SK-N-SH (cell line): ENCODE data around the gene ANO3. TPM values are rescaled to one million over a fixed set of nuclear protein-coding genes. Genes with fewer than 3 reads are reported as not detected.

Experiments
- CTCF ChIA-PET: fragments of 300-600, 350-600 bp; formaldehyde crosslinking; extraction: SDS; loops from one replicate; lab custom pipeline; 2021; lab: Yijun Ruan, JAX
- POLR2A ChIA-PET: fragments of 350-600 bp; sonication (Branson Sonifier 250); formaldehyde crosslinking; extraction: SDS; loops from one replicate; lab custom pipeline; 2020; ENCODE audit warnings: antibody characterized with exemption, inconsistent platforms; lab: Yijun Ruan, JAX
- DNase-seq: peaks from one replicate; pipeline ENCODE4 v3.0.0; 2012
- H2AFZ ChIP-seq: fragments of 200-600 bp; sonication (generic); 2 replicates; pipeline ENCODE4 v1.8.1; 2016; ENCODE audit warnings: antibody characterized with exemption, mild to moderate bottlenecking, low read depth
- H3F3A ChIP-seq: fragments of 200-600 bp; sonication (generic); replicated peaks from 2 replicates; pipeline ENCODE3; 2016; ENCODE audit warnings: antibody characterized with exemption, mild to moderate bottlenecking; ENCODE audit not compliant: insufficient read depth
- H3K27ac ChIP-seq, 2 experiments: fragments of 200-500 bp in 1 of 2; fragments of 200-600 bp in 1 of 2; sonication (Bioruptor generic) in 1 of 2; sonication (generic), shearing (Covaris generic) in 1 of 2; 2 replicates each; pipeline versions ENCODE4 v1.5.1 to v1.6.1; 2014 to 2016; ENCODE audit warnings: low read depth in 2 of 2, inconsistent platforms in 1 of 2, low read length in 1 of 2, mild to moderate bottlenecking in 1 of 2, mixed read lengths in 1 of 2
- H3K27me3 ChIP-seq: fragments of 200-600 bp; sonication (generic), shearing (Covaris generic); 2 replicates; pipeline ENCODE4 v1.6.1; 2016; ENCODE audit warnings: mixed run types; ENCODE audit not compliant: insufficient read depth
- H3K36me3 ChIP-seq, 2 experiments: fragments of 200-500 bp in 1 of 2; fragments of 200-600 bp in 1 of 2; sonication (Bioruptor generic) in 1 of 2; sonication (generic) in 1 of 2; replicated peaks in 1 of 2; 2 replicates each; pipeline versions ENCODE3 to v1.5.1; 2014 to 2016; ENCODE audit warnings: low read length in 1 of 2, mild to moderate bottlenecking in 1 of 2; ENCODE audit not compliant: insufficient read depth in 2 of 2, control insufficient read depth in 1 of 2
- H3K4me1 ChIP-seq, 2 experiments: fragments of 200-500 bp in 1 of 2; fragments of 200-600 bp in 1 of 2; sonication (Bioruptor generic) in 1 of 2; sonication (generic), shearing (Covaris generic) in 1 of 2; 2 replicates each; pipeline versions ENCODE4 v1.5.1 to v1.6.1; 2014 to 2016; ENCODE audit warnings: low read depth in 1 of 2, low read length in 1 of 2, mixed run types in 1 of 2; ENCODE audit not compliant: insufficient read depth in 2 of 2, control insufficient read depth in 1 of 2
- H3K4me2 ChIP-seq: fragments of 200-600 bp; sonication (generic), shearing (Covaris generic); 2 replicates; pipeline ENCODE4 v1.6.1; 2017; ENCODE audit warnings: mixed run types
- H3K4me3 ChIP-seq, 2 experiments: fragments of 200-500 bp in 1 of 2; fragments of 200-600 bp in 1 of 2; sonication (Bioruptor generic) in 1 of 2; sonication (generic), shearing (Covaris generic) in 1 of 2; 2 replicates each; pipeline versions ENCODE4 v1.5.1 to v1.8.1; 2014 to 2016; ENCODE audit warnings: low read depth in 2 of 2, inconsistent platforms in 1 of 2, low read length in 1 of 2, mild to moderate bottlenecking in 1 of 2, mixed read lengths in 1 of 2, moderate library complexity in 1 of 2
- H3K79me2 ChIP-seq: fragments of 200-600 bp; sonication (generic); 2 replicates; pipeline ENCODE4 v1.8.1; 2017; ENCODE audit warnings: mild to moderate bottlenecking; ENCODE audit not compliant: insufficient read depth
- H3K9ac ChIP-seq: fragments of 200-600 bp; sonication (generic); 2 replicates; pipeline ENCODE4 v1.6.1; 2017; ENCODE audit warnings: mixed run types
- H3K9me2 ChIP-seq: fragments of 200-600 bp; sonication (generic); 2 replicates; pipeline ENCODE4 v1.6.1; 2017; ENCODE audit warnings: mixed run types
- H3K9me3 ChIP-seq: fragments of 200-600 bp; sonication (generic); 2 replicates; pipeline ENCODE4 v1.6.1; 2017; ENCODE audit warnings: mixed run types, mild to moderate bottlenecking, moderate library complexity
- H4K20me1 ChIP-seq: fragments of 200-600 bp; sonication (generic); 2 replicates; pipeline ENCODE4 v1.6.1; 2017; ENCODE audit warnings: mild to moderate bottlenecking, mixed run types; ENCODE audit not compliant: insufficient read depth
- CHD2 ChIP-seq: fragments of 150-350 bp; IDR thresholded peaks from 2 replicates; pipeline ENCODE4 v1.6.1; 2018; ENCODE audit warnings: low read length; ENCODE audit not compliant: partially characterized antibody
- CTCF ChIP-seq: fragments of 200-600 bp; sonication (generic); IDR thresholded peaks from 2 replicates; pipeline ENCODE4 v1.6.1; 2017; ENCODE audit warnings: antibody characterized with exemption, mild to moderate bottlenecking, moderate library complexity
- EP300 ChIP-seq, 2 experiments: IDR thresholded peaks; 2 replicates each; pipeline versions ENCODE4 v1.4.0 to v1.6.1; 2012; ENCODE audit warnings: borderline replicate concordance in 1 of 2, low read depth in 1 of 2, low read length in 1 of 2
- EZH2phosphoT487 ChIP-seq: fragments of 200-600 bp; sonication (generic); IDR thresholded peaks from 2 replicates; pipeline ENCODE4 v1.6.1; 2017; ENCODE audit warnings: low read depth, mixed run types, mild to moderate bottlenecking, antibody characterized with exemption, moderate library complexity, borderline replicate concordance
- FOSL2 ChIP-seq: IDR thresholded peaks from 2 replicates; pipeline ENCODE4 v1.4.0; 2012; ENCODE audit warnings: low read depth, mild to moderate bottlenecking, moderate library complexity, borderline replicate concordance
- FOXJ3 ChIP-seq: sonication (generic); formaldehyde crosslinking; IDR thresholded peaks from 2 replicates; pipeline ENCODE4 v1.5.1; 2020; ENCODE audit warnings: mild to moderate bottlenecking, missing genetic modification reagents
- MAX ChIP-seq: IDR thresholded peaks from 2 replicates; pipeline ENCODE4 v1.4.0; 2012; ENCODE audit warnings: low read depth
- MXI1 ChIP-seq: IDR thresholded peaks from 2 replicates; pipeline ENCODE4 v1.6.1; 2012; ENCODE audit warnings: mild to moderate bottlenecking, low read depth, low read length, improper control_type of control experiment
- NFIC ChIP-seq: IDR thresholded peaks from 2 replicates; pipeline ENCODE4 v1.4.0; 2012; ENCODE audit warnings: borderline replicate concordance
- RFX5 ChIP-seq: IDR thresholded peaks from 2 replicates; pipeline ENCODE4 v1.6.1; 2012; ENCODE audit warnings: mild to moderate bottlenecking, improper control_type of control experiment, low read length
- RXRA ChIP-seq: IDR thresholded peaks from 2 replicates; pipeline ENCODE4 v1.4.0; 2012; ENCODE audit warnings: low read depth, mild to moderate bottlenecking, borderline replicate concordance
- USF2 ChIP-seq: fragments of 150-350 bp; IDR thresholded peaks from 2 replicates; pipeline ENCODE4 v1.6.1; 2017; ENCODE audit warnings: antibody characterized with exemption, low read length, low read depth, borderline replicate concordance
- WGBS: methylation state at CpG from one replicate; pipeline ENCODE4 v1.1.6; 2017; ENCODE audit warnings: low lambda C conversion rate; 5-methylcytosine and 5-hydroxymethylcytosine counted together
- polyA plus RNA-seq, 3 experiments: library from polyadenylated mRNA; depleted of rRNA; stranded (reverse); fragments of >200 nt; gene quantifications; 2 replicates each; pipeline ENCODE4 v1.2.3, GENCODE V29; 2012
- TF ChIP-seq, protein P1 (sequence below): IDR thresholded peaks from 2 replicates; pipeline ENCODE4 v1.6.1; 2012; ENCODE audit warnings: mild to moderate bottlenecking, low read depth, low read length, moderate library complexity
- TF ChIP-seq, protein P2 (sequence below): IDR thresholded peaks from 2 replicates; pipeline ENCODE4 v1.4.0; 2012; ENCODE audit warnings: low read depth, borderline replicate concordance

The ANO3 gene
- polyA plus RNA-seq, 1 of the 3 experiments (the other 2 are of a cell fraction) = 0.13 TPM

DNA sequence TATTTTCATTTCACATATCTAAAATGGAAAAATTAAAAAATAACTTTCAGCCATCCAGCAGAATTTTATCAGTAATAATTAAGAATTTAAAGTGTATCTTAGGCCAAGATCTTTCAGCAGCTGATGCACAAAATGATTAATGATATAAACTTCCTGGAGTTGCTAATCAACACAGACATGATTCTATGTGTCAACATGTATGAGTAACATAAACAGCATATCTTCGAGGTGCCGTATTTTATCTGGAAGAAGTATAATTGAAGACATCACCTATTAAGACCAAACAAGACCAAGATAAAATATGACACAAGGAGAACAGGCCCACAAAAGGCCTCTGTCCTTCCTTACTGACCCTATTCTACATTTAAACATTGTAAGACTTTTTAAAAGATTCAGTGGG lies 344.7 kb downstream of the ANO3 start:
- H3K9me2 ChIP-seq = no peaks in the 10 kb centered on the region
- ChIA-PET POLR2A (no interaction called here), CTCF (no interaction called here)
- no peak overlapping the region for H3K27ac ChIP-seq
- H3K4me1 ChIP-seq = no peaks in the 10 kb centered on the region; a peak in 1 of 4 replicates
- no peaks in the 10 kb centered on the region for H3K36me3 ChIP-seq
- no peak for DNase-seq
- H3K79me2 ChIP-seq = no peaks in the 10 kb centered on the region
- no peaks in the 10 kb centered on the region for H3K27me3 ChIP-seq
- WGBS = 74% methylated on average over 2 of the region's 2 CpGs
- TF ChIP-seq USF2 (no peak), NFIC (no peak), FOSL2 (no peak), EP300 (IDR thresholded peaks at IDR 0.05; ENCODE audit: borderline replicate concordance in 1 of 2, low read depth in 1 of 2, low read length in 1 of 2) (no peak), MXI1 (no peak), EZH2phosphoT487 (no peak), CTCF (no peak), CHD2 (no peak), FOXJ3 (CRISPR knock-in tag) (no peak), RFX5 (no peak), RXRA (no peak), MAX (no peak)
- TF ChIP-seq, protein P1, sequence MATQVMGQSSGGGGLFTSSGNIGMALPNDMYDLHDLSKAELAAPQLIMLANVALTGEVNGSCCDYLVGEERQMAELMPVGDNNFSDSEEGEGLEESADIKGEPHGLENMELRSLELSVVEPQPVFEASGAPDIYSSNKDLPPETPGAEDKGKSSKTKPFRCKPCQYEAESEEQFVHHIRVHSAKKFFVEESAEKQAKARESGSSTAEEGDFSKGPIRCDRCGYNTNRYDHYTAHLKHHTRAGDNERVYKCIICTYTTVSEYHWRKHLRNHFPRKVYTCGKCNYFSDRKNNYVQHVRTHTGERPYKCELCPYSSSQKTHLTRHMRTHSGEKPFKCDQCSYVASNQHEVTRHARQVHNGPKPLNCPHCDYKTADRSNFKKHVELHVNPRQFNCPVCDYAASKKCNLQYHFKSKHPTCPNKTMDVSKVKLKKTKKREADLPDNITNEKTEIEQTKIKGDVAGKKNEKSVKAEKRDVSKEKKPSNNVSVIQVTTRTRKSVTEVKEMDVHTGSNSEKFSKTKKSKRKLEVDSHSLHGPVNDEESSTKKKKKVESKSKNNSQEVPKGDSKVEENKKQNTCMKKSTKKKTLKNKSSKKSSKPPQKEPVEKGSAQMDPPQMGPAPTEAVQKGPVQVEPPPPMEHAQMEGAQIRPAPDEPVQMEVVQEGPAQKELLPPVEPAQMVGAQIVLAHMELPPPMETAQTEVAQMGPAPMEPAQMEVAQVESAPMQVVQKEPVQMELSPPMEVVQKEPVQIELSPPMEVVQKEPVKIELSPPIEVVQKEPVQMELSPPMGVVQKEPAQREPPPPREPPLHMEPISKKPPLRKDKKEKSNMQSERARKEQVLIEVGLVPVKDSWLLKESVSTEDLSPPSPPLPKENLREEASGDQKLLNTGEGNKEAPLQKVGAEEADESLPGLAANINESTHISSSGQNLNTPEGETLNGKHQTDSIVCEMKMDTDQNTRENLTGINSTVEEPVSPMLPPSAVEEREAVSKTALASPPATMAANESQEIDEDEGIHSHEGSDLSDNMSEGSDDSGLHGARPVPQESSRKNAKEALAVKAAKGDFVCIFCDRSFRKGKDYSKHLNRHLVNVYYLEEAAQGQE = no peak
- TF ChIP-seq, protein P2, sequence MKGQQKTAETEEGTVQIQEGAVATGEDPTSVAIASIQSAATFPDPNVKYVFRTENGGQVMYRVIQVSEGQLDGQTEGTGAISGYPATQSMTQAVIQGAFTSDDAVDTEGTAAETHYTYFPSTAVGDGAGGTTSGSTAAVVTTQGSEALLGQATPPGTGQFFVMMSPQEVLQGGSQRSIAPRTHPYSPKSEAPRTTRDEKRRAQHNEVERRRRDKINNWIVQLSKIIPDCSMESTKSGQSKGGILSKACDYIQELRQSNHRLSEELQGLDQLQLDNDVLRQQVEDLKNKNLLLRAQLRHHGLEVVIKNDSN = no peak
- H2AFZ ChIP-seq = no peak overlapping the region
- H3K9ac ChIP-seq = no peak overlapping the region
- H3K4me3 ChIP-seq = no peak overlapping the region
- H4K20me1 ChIP-seq = no peaks in the 10 kb centered on the region
- H3F3A ChIP-seq = no peaks in the 10 kb centered on the region
- no peaks in the 10 kb centered on the region for H3K9me3 ChIP-seq
- H3K4me2 ChIP-seq = no peak overlapping the region
